Activated T-cell treated with anti-CD3 and anti-CD28 coated beads for 24 hours (primary cell): ENCODE data around the gene CCL4L2.
"Not testable (repeated sequence)": the region's sequence is repeated elsewhere in the genome, so short reads cannot be mapped to it uniquely, and the experiment has no call there.

ENCODE experiments used
- DNase-seq: peaks from one replicate; pipeline ENCODE4 v3.0.0-alpha.2; 2020; ENCODE audit warnings: low read depth

The CCL4L2 gene

DNA sequence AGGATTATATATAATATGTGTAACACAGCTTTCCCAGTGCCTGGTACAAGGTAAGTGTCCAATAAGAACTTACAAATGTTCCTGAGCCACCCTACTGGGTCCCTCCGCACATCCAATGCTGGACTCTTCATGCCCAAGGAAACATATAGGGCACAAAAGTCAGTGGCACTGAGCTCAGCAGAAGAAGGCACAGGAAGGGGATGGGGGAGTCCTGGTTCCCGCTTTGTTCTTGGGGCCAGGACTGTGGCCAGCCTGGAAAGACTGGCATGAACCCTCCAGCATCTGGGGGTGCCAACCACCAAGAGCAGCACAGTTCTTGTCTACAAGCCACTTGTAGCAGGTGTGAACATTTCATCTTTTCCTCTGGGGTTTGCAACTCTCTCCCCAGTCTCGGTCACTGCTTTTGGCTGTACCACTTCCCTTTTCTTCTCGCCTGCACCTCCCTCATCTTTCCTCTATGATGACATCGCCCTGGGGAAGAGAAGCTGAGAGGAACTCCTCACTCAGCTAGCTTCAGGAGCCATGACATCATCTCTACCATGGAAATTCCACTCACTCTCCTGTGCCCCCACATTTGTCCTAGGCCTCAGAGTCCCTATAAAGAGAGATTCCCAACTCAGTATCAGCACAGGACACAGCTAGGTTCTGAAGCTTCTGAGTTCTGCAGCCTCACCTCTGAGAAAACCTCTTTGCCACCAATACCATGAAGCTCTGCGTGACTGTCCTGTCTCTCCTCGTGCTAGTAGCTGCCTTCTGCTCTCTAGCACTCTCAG is at the start of gene CCL4L2:
Gene CCL4L2, plus strand, starts transcription at position 625 of the 773 bp plus-strand sequence.
- not testable (repeated sequence) for DNase-seq

DNA sequence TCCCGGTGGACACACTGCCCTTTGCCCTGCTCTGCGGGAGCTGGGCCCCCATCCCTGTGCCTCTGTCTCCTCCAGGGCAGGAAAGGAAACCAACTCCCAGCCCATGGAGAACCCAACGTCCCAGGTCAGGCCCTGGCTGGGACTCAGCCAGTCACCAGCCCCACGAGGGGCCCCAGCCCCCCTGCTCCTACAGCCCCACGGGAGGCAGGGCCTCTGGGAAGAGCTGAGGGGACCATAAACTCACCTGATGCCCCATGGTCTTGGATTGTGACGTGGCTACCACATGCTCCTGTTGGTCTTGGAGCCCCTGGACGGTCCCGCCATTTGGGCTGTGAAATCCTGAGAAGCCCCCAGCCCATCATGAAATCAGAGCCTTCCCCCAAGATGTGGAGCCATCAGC is 42.0 kb upstream of the CCL4L2 start:
- DNase-seq: not testable (repeated sequence)

DNA sequence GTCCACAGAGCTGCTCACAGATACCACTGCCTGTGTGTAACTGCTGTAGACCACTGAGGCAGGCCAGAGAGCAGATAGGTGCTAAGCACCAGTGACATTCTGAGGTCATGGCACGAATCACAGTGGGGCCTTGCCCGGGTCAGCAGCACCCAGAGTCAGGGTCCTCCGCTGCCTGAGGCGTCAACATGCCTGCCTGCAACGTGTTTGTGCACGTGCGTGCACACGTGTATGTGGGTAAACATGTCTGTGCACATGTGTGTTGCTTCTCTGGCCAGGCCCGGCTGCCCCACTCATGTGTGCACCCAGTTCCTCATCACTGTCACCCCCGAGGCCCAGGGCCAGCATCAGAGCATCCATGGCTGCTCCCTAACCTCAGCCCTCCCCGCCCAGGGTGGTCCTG is 34.3 kb upstream of the CCL4L2 start, which contains the start of gene TBC1D3B:
Gene TBC1D3B, minus strand, starts transcription at position 101 of the 400 bp plus-strand sequence. CDS start 1,586 bp downstream, outside the sequence.
- DNase-seq: not testable (repeated sequence)

DNA sequence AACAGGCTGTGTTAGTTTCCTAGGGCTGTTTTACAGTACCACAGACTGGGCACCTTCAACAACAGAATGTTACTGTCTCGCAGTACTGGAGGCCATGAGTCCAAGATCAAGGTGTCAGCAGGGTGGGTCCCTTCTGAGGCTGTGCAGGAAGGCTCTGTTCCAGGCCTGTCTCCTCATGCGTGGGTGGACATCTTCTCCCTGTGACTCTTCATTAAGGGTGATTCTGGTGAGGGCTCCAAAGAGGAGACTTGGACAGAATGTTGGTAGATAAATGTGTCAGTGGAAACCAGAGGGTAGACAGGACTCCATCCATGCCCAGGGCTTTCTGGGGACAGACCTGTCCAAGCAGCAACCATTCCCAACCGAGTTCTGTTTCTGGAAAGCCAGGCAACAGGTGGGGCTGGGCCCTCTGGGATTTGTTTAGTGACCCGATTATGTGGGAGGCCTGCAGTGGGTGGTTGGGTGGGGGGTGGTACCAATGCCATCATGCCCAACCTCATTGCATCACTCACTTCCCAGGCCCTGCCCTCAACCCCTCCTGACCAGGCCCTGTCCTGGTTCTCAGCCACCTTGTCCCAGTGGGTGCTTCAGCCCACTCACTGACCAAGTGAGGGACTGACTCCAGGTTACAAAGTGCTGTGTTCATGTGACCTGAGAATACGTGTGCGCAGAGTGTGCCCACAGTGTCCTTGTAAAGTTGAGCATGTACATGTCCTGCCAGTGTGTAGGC is 29.3 kb upstream of the CCL4L2 start:
- DNase-seq: not testable (repeated sequence)

DNA sequence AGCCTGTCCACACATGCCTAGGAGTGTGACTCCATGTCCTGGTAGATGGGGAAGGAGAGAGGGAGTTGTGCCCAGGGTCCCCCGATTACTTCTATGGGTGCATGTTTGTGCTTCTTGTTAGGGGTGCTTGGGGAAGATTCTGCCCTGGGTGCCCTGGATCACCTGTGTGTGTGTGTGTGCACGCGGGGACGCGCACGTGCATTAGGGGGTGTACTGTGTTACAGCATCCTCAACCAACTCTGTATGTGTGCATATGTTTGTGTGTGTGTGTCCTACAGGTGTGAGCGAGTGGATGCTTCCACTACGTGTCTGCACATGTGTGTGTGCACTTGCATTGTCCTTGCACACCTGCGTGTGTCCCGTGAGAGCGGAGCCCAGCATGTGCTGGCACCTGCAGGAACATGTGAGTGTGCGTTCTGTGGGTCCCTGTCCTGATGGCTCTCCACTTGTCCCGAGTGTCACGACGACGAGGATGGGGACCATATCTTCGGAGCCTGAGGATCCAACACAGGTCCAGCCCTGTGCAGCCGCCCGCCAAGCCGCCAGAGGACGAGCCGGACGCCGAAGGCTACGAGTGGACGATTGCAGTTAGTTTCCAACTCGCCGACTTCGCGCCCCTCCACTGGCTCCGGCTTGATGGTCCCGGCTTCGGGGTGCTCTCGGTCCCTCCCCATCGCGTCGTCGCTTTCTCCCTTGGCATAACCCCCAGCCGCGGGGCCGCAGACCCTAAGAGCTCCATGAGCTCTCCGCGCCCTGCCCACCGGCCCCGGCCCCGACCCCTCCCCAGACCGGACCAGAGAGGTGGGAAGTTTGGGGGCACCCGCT is 28.5 kb upstream of the CCL4L2 start:
- no peak for DNase-seq

DNA sequence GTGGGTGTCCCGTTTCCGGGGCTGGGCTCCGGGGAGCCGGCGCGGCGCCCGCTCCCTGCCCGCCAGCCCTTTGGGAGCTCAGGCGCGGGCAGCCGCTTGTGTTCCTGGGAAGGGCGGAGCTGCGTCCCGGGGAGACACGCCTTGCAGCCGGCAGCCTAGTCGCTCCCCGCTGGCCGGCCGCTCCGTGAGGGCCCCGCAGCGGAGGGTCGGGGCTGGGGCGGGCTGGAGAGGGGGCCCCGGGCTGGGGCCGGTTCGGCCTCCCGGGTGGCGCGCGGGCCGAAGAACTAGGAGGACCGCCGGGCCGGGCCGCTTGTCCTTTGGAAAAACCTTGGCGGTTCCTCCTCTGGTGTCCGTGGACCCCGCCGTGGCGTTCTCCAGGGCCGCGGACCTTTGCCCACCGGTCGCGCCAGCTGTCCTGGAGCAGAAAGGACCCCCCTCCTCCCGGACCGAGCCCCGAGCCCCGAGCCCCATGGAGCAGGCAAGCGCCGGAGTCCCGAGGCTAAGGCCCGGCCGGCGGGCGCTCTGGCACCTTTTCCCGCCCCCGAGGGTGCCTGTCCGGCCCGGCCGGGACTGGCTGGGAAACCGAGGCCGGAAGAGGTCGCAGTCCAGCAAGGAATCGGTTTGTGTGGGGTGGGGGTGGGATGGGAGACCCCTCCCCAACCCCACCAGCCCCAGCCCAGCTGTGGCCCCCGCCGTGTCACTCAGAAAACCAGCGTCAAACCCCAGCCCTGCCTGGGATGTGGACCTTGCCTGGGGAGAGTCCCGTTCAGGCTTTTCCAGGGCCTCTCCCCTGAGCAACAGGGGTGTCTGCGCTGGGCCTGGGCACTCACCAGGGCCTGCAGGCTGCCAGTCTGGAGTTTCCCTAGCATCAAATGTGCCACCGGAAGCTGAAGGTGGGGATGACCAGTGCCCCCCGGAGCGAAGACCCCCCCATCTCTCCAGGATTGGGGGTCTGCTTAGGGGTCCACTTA is 27.6 kb upstream of the CCL4L2 start:
- no peak for DNase-seq

DNA sequence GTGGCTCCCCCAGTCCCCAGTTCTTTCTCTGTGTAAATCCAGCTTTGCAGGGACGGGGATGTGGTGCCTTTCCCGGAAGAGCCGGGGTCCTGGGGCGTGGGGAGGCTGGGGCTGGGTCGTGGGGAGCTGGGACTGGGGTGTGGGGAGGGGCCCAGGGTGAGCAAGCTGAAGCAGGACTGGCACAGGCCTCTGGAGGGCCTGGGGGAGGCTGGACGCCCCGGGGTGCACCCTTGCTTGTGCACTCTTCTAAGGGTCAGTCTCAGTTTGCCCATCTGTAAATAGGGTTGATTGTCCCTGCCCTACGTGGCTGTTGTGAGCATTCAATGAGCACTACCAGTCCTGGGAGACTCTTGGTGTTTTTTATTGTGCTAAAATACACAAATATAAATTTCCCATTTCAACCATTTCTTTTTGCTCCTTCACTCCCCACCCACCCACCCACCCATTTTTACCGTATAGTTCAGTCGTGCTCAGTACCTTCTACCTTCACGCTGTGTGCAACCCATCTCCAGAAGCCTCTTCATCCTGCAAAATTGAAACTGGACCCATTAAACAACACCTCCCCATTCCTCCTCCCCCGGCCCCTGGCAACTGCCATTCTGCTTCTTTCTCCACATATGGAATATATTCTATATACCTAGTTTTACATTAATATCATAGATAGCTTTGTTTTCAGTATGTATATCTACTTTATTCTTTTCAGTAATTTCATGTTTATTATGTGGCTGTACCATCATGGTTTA is 26.7 kb upstream of the CCL4L2 start:
- DNase-seq: no peak

DNA sequence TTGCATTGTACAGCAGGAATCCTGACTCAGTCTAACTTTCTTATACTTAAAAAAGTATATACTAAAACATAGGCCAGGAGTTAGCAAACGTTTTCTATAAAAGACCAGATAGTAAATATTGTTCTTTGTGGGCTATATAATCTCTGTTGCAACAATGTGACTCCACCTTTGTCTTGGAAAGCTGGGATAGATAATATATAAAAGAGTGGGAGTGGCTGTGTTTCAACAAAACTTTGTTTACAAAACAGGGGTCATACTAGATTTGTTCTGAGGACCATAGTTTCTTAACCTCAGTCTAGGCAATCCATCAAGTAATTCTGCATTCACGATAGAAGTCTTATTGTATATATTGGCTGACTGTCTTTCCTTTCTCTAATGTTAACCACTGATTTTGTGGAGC is 25.4 kb upstream of the CCL4L2 start:
- no peak for DNase-seq

DNA sequence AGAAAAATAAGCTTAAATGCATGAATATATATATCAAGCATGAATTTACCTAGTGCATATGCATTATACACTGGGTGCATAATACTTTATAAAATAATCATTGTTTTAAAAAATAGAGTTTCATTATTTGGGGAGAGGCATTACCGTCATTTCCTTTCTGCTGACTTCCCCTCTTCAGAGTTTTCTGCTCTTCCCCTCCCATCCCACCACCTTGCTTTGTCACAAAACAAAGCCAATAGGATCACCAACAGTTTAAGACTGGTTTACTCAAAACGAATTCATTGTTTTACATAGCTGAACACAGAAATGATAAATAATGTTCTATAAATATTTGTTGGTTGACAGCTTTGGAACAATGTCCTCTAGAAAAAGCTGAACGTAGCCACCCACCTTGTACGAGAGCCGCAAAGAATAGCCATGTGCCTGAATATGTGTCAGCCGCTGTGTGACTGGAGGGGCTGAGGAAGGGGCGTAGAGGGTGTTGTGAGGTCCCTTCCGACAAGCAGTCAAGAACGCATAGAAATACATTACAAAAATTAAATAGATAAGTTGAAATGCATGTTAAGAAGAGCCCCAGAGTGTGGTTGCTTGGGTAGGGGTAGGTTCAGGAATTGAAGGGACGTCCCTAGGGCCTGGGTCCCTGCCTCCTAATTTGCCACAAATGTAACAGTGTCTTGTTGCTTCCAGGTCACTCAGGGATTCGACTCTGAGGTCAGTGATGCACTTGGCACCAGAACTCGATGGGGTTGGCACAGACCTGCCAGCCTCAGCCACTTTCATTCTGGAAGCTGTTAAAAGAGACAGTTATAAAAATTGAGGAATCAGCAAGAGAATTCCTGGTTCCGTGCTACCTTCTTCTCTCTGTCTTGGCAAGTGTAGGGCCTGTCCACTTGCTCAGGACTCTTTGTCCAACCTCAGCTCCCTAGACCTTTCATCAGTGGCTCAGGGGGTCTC is 23.8 kb upstream of the CCL4L2 start:
- DNase-seq: not testable (repeated sequence)

DNA sequence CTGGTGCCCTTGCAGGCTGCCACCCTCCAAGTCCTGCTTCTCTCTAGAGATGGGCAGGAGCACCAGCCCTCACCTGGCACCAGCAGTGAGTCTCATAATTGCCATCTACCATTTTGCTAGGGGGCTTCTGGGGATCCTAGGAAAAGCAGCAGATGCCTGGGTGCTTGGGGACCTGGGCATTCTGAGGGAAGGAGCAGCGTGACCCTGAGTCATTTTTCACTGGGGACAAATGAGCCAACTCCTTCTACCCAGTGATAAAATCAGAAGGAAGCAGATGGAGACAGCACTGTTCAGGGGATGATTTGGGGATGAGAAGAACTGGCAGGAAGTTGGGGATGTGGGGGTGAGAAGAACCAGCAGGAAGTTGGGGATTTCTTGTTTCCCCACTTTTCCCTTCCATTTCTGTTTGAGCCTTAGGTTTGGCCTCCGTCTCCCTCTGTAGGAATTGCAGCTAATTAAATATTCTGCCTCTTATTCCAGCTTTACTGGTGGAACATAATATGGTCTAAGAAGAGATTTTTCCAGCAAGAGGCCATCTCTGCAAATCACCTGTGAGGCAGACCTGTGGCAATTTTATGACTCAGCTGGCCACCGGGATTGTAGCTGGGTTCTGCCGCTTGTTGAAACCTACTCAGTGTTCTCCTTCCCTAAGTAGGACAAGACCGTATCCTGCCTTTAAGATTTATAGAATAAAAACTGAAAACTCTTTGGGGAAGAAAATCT is 22.8 kb upstream of the CCL4L2 start:
- not testable (repeated sequence) for DNase-seq

DNA sequence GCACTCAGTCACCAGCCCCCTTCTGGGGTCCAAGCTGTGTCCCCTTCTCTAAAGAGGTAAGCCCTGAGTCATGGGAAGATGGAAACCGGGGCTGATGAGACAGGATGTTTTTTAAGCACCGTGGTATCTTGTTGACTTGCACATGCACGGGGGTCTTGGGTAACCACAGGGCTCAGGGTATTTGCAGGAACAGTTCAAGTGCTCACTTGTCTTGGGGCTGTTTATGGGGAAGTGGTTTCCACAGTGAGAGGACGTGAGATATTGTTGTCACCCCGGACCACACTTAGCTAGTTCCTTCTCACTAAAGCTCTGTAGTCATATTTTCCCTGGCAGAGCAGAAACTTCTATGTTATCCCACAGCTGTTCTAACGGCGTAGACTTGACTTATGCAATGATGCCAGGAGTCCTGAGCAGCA is 22.0 kb upstream of the CCL4L2 start:
- no peak for DNase-seq

DNA sequence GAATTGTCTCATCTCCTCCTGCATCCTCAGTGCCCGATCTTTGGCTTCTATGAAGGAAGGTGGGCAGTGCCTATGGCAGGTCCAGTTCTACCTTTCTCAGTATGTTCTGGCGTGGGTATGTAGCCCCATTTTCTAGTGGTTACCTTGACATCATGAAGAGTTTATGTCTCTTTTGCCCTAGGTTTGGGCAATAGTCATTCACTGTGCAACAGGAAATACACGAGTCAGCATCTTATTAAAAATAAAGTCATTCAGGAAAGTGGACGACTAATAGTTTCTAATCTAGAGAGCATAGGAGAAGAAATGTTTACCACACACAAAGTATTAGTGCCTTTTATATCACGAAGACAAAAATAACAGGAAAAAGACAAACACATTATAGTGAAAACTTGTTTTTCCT is 20.9 kb upstream of the CCL4L2 start:
- not testable (repeated sequence) for DNase-seq

DNA sequence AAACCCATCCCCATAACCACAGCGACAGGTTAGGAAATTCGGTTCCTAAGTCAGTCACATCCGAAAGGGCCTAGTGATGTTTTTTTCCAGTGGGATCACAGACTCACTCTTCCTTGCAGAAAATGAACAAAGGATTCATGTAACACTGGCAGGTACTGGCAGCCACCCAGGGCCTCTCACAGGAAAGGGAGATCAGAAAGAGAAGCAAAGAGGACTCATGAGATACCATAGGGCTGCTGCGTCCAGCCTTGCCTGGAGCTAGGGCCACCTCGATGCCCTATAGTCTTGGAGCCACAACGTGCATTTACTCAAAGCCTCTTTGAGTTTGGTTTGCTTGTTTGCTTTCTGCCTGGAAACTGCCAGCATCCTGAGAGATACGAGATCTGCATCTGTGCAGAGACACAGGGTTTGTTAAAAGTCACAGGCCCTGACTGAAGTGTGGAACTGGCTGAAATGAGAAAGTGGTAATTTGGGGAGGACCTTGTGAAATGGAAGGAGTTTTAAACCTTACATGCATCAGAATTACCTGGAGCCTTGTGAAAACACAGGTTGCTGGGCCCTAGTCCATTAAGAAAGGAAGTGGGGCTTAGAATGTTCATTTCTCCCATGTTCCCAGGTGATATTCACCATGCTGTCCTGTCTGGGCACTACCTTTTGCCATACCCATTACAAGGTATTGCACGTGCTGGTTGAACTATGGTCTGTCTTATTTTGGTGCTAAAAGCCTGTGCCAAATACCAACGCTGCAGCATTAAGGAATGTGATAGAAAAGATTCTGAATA is 20.1 kb upstream of the CCL4L2 start:
- DNase-seq: not testable (repeated sequence)

DNA sequence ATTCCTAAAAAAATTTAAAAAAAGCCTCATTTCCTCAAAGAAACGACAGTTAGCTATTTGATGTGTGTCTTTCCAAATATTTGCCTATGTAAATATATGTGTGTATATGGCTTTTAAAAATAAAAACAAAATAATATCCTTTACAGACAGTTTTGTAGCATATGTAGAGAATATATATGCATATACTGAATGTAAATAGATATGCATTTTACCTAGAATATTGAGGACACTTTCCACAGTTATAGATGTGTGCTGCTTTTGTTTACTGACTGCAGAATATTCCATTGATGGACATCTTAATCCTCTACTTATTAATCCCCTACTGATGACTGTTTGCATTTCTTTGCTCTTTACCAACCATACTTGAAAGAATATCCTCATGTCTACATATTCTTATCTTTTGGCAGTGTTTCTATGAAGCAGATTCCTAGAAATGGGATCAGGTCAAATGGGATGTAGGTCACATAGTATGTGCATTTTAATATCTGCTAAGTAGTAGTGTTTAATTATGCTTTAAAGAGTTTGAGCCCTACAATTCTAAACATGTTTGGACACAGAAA is 17.6 kb upstream of the CCL4L2 start:
- DNase-seq: no peak

DNA sequence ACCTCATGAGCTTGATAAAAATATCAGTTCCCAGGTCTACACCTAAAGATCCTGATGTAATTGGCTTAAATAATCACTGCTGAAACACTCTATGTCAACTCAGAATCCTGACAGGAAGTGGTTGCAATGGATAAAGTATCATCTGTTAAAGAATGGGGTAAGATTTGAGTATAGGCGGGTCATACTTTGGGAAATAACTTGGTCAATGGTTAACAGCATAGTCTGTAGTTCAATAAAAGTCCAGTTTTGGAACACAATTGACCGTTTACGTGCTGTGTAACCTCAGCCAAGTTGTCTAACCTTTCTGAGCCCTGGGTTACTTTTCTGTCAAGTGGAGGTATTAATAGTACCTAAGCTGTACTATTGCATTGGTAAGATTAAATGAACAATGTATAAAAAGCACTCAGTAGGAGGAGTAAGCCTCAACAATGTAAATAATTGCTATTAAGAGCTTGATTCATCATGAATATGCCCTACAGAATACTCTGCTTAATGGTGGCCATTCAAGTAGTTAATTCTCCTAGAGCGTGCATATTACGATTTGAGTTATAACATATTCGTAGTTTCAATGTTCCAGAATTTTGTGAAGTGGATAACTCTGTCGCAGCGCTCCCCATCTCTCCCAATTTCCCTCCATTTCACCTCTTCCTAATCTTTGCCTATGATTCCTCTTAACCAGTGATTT is 16.6 kb upstream of the CCL4L2 start:
- DNase-seq: not testable (repeated sequence)

DNA sequence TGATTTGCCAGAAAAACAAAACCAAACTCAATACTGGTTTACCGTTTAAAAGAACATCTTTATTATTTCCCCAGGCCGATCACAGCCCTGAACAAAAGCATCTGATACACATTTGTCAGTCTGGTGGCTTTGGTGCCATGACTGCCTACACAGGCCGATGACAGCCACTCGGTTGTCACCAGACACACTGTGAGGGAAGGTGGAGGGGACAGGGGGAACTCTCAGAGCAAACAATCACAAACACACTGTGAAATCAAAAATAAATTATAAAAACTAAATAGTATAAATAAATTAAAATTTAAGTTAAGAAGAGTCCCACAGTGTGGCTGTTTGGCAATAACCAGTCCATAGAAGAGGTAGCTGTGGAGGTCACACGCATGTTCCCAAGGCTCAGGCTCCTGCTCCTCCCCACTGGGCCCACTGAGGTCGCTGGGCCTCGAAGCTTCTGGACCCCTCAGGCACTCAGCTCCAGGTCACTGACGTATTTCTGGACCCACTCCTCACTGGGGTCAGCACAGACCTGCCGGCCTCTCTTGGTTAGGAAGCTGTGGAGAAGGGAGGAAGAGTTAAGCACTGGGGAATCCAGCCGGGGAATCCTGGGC is 15.9 kb upstream of the CCL4L2 start:
- not testable (repeated sequence) for DNase-seq
